Endothelial cell of umbilical vein (primary cell): ENCODE measurements around the gene LRFN5. TPM values are rescaled to one million over a fixed set of nuclear protein-coding genes. Genes with fewer than 3 reads are reported as not detected.

Experiments
- BruUV-seq: library from RNA; stranded (reverse); fragments of 400-500 nt; replicated peaks from 2 replicates; lab custom pipeline; 2021; lab: Mats Ljungman, UMichigan
- CTCF ChIA-PET: fragments of 300-600, 350-600 bp; sonication (Branson Sonifier 250); formaldehyde crosslinking; loops from one replicate; lab custom pipeline; 2021; ENCODE audit warnings: antibody characterized with exemption, inconsistent platforms; lab: Charles Lee
- POLR2A ChIA-PET: fragments of 300-600, 350-600 bp; sonication (Branson Sonifier 250); formaldehyde crosslinking; loops from one replicate; lab custom pipeline; 2021; ENCODE audit warnings: antibody characterized with exemption, inconsistent platforms; lab: Charles Lee
- DNase-seq: peaks from one replicate; pipeline ENCODE4 v3.0.0-alpha.2; 2011; ENCODE audit warnings: low read depth, low spot score
- FAIRE-seq: peaks from 2 replicates; lab custom pipeline; 2011; peaks lifted over from hg19 to GRCh38; lab: Jason Lieb, UNC
- H2AFZ ChIP-seq: 2 replicates; pipeline ENCODE4 v1.6.0; 2012; ENCODE audit warnings: low read depth, low read length, control low read depth, inconsistent platforms
- H3K27ac ChIP-seq: 2 replicates; pipeline ENCODE4 v1.5.1; 2011; ENCODE audit warnings: low read depth, mild to moderate bottlenecking, control low read depth, low read length, moderate library complexity; ENCODE audit not compliant: insufficient read depth
- H3K27me3 ChIP-seq, 2 experiments: 2 replicates each; pipeline versions ENCODE4 v1.6.0 to v1.6.1; 2011; ENCODE audit warnings: low read length in 2 of 2, mixed read lengths in 1 of 2; ENCODE audit not compliant: control insufficient read depth in 2 of 2, insufficient read depth in 2 of 2
- H3K36me3 ChIP-seq, 2 experiments: 2 replicates in 1 of 2; 3 replicates in 1 of 2; pipeline ENCODE4 v1.5.1; 2011; ENCODE audit warnings: low read length in 2 of 2, mild to moderate bottlenecking in 1 of 2, moderate library complexity in 1 of 2; ENCODE audit not compliant: control insufficient read depth in 2 of 2, insufficient read depth in 2 of 2; ENCODE audit errors: extremely low read depth in 1 of 2
- H3K4me1 ChIP-seq: 3 replicates; pipeline ENCODE4 v1.5.1; 2011; ENCODE audit warnings: mild to moderate bottlenecking, low read length; ENCODE audit not compliant: control insufficient read depth, insufficient read depth; ENCODE audit errors: extremely low read depth
- H3K4me2 ChIP-seq: 2 replicates; pipeline ENCODE4 v1.6.1; 2011; ENCODE audit warnings: low read length, control low read depth, mixed read lengths; ENCODE audit not compliant: insufficient read depth
- H3K4me3 ChIP-seq, 3 experiments: fragments of 200-600 bp in 1 of 3; sonication (generic), shearing (Covaris generic) in 1 of 3; replicated peaks in 1 of 3; 2 replicates each; pipeline ENCODE4 v1.5.1; 2011 to 2016; ENCODE audit warnings: control low read depth in 3 of 3, low read length in 3 of 3, mild to moderate bottlenecking in 2 of 3, inconsistent platforms in 1 of 3, low read depth in 1 of 3, moderate library complexity in 1 of 3; ENCODE audit not compliant: insufficient read depth in 1 of 3
- H3K79me2 ChIP-seq: 2 replicates; pipeline ENCODE4 v1.6.0; 2012; ENCODE audit warnings: low read length, inconsistent platforms; ENCODE audit not compliant: control insufficient read depth, insufficient read depth
- H3K9ac ChIP-seq: replicated peaks from 2 replicates; pipeline ENCODE3; 2011; ENCODE audit warnings: low read length, control low read depth; ENCODE audit not compliant: insufficient read depth; ENCODE audit errors: extremely low read depth
- H3K9me1 ChIP-seq: replicated peaks from 3 replicates; pipeline ENCODE4 v1.6.0; 2011; ENCODE audit warnings: mild to moderate bottlenecking, low read length; ENCODE audit not compliant: control insufficient read depth, insufficient read depth; ENCODE audit errors: extremely low read depth
- H3K9me3 ChIP-seq: replicated peaks from 2 replicates; pipeline ENCODE4 v1.5.1; 2012; ENCODE audit warnings: low read length, inconsistent platforms; ENCODE audit not compliant: control insufficient read depth, insufficient read depth
- H4K20me1 ChIP-seq: replicated peaks from 2 replicates; pipeline ENCODE3; 2011; ENCODE audit warnings: mild to moderate bottlenecking, low read length; ENCODE audit not compliant: control insufficient read depth, insufficient read depth; ENCODE audit errors: extremely low read depth
- CTCF ChIP-seq, 2 donors: IDR thresholded peaks; 1 replicate in 1 of 2; 2 replicates in 1 of 2; pipeline ENCODE4 v1.5.1; 2011; ENCODE audit warnings: low read length in 2 of 2, mild to moderate bottlenecking in 2 of 2, moderate library complexity in 2 of 2, control low read depth in 1 of 2, inconsistent platforms in 1 of 2, low read depth in 1 of 2; ENCODE audit not compliant: insufficient read depth in 1 of 2; ENCODE audit errors: extremely low read depth in 1 of 2
- EZH2 ChIP-seq: IDR thresholded peaks from 2 replicates; pipeline ENCODE4 v1.6.1; 2012; ENCODE audit warnings: borderline replicate concordance, low read depth, mild to moderate bottlenecking, moderate library complexity, low read length, inconsistent platforms; ENCODE audit not compliant: severe bottlenecking
- FOS ChIP-seq: IDR thresholded peaks from 2 replicates; pipeline ENCODE4 v1.6.1; 2011; ENCODE audit warnings: mild to moderate bottlenecking, low read length, moderate library complexity, borderline replicate concordance; ENCODE audit not compliant: insufficient read depth
- GATA2 ChIP-seq: IDR thresholded peaks from 2 replicates; pipeline ENCODE4 v1.7.0; 2011; ENCODE audit warnings: low read depth, mild to moderate bottlenecking, moderate library complexity, mixed read lengths, low read length; ENCODE audit not compliant: insufficient read length, insufficient read depth
- JUN ChIP-seq: IDR thresholded peaks from 2 replicates; pipeline ENCODE4 v1.6.1; 2011; ENCODE audit warnings: borderline replicate concordance, low read depth; ENCODE audit not compliant: insufficient read length, insufficient read depth
- MAX ChIP-seq: IDR thresholded peaks from 2 replicates; pipeline ENCODE4 v1.6.1; 2011; ENCODE audit not compliant: insufficient read depth, insufficient read length
- MYC ChIP-seq: IDR thresholded peaks from one replicate; pipeline ENCODE4 v1.6.1; 2011; ENCODE audit warnings: mild to moderate bottlenecking, low read depth, low read length
- POLR2A ChIP-seq: IDR thresholded peaks from 2 replicates; pipeline ENCODE4 v1.6.1; 2012; ENCODE audit warnings: low read depth, mild to moderate bottlenecking, control low read depth, low read length
- POLR2AphosphoS5 ChIP-seq: IDR thresholded peaks from 2 replicates; pipeline ENCODE4 v1.6.1; 2012; ENCODE audit warnings: low read depth, mild to moderate bottlenecking, control low read depth, low read length, moderate library complexity; ENCODE audit not compliant: insufficient read depth
- dilution Hi-C: fragments of 300-500 bp; cut with MboI; formaldehyde crosslinking; loops from one replicate; pipeline ENCODE4 v1.15.0; 2019; ENCODE audit warnings: low sequenced_read_pairs; ENCODE audit not compliant: extremely low pct_ligation_motif_present
- intact Hi-C: fragments of 100-400 bp; cut with micrococcal nuclease; formaldehyde crosslinking; loops from one replicate; pipeline ENCODE4 v1.10.0; 2022
- polyA plus RNA-seq, 4 experiments: library from polyadenylated mRNA; depleted of rRNA in 3 of 4; stranded (reverse) in 3 of 4; unstranded in 1 of 4; fragments of >200 nt; gene quantifications; 2 replicates each; pipeline versions ENCODE4 v1.2.1 to v1.2.3, GENCODE V29; 2011 to 2012; ENCODE audit warnings: missing spikeins in 1 of 4
- total RNA-seq: library from RNA; stranded (reverse); gene quantifications from 2 replicates; pipeline ENCODE4 v1.2.3, GENCODE V29; 2021

Gene LRFN5
- total and polyA plus RNA-seq, 2 donors (not counting 3 experiments of a cell fraction or from before 2014, with no cell fraction given): not detected

- H3K4me1 ChIP-seq: peaks cover 4% of the 10 kb centered on the region
- H3K36me3 ChIP-seq: no peaks in the 10 kb centered on the region
- intact Hi-C loops (no loop called here), dilution Hi-C loops (no loop called here)
- H3K9ac ChIP-seq: no peak overlapping the region
- no TSS peak for BruUV-seq
- peaks cover 45 to 68% of the 10 kb centered on the region in 2 experiments for H3K27me3 ChIP-seq
- H3K9me1 ChIP-seq: no peaks in the 10 kb centered on the region
- ChIA-PET CTCF (no interaction called here), POLR2A (no interaction called here)
- no peak for FAIRE-seq
- H3K4me3 ChIP-seq: no peak overlapping the region
- H3K27ac ChIP-seq: no peak overlapping the region
- no peak overlapping the region for H2AFZ ChIP-seq
- no peak overlapping the region for H3K4me2 ChIP-seq
- H3K79me2 ChIP-seq: no peaks in the 10 kb centered on the region
- TF ChIP-seq EZH2 (no peak), CTCF (IDR thresholded peaks at IDR 0.05; ENCODE audit: extremely low read depth in 1 of 2, insufficient read depth in 1 of 2, low read depth in 1 of 2, low read length in 2 of 2) (no peak), GATA2 (no peak), POLR2A (no peak), JUN (no peak), FOS (no peak), POLR2AphosphoS5 (no peak), MAX (no peak), MYC (no peak)
- no peak for DNase-seq
- no peaks in the 10 kb centered on the region for H3K9me3 ChIP-seq
- no peaks in the 10 kb centered on the region for H4K20me1 ChIP-seq
These were observed 2.2 kb downstream of the LRFN5 start for GRCh38 chr14:41608681-41609390.
